Measurements from ENCODE around the gene ACOXL.

- TF ChIP-seq, protein P1, sequence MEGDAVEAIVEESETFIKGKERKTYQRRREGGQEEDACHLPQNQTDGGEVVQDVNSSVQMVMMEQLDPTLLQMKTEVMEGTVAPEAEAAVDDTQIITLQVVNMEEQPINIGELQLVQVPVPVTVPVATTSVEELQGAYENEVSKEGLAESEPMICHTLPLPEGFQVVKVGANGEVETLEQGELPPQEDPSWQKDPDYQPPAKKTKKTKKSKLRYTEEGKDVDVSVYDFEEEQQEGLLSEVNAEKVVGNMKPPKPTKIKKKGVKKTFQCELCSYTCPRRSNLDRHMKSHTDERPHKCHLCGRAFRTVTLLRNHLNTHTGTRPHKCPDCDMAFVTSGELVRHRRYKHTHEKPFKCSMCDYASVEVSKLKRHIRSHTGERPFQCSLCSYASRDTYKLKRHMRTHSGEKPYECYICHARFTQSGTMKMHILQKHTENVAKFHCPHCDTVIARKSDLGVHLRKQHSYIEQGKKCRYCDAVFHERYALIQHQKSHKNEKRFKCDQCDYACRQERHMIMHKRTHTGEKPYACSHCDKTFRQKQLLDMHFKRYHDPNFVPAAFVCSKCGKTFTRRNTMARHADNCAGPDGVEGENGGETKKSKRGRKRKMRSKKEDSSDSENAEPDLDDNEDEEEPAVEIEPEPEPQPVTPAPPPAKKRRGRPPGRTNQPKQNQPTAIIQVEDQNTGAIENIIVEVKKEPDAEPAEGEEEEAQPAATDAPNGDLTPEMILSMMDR (IDR thresholded peaks at IDR 0.05; ENCODE audit: low read depth, low read length, poor library complexity, severe bottlenecking), result no peak
- TF ChIP-seq EZH2phosphoT487 (IDR thresholded peaks at IDR 0.05; ENCODE audit: borderline replicate concordance, low read length), result no peak
These were observed 90.8 kb downstream of the ACOXL start for GRCh38 chr2:110823165-110823564.
